Measurements from ENCODE around the gene CCN2. TPM values are rescaled to one million over a fixed set of nuclear protein-coding genes. Genes with fewer than 3 reads are reported as not detected.

CCN2 gene
- polyA plus RNA-seq, 2 of the 4 experiments (the other 2 are of a cell fraction): 32.0 to 103 TPM

- DNase-seq (ENCODE audit: low read depth in 1 of 2, low spot score in 1 of 2) (no peak), FAIRE-seq (no peak), ATAC-seq (no peak)
- TF ChIP-seq CBX2 (IDR thresholded peaks at IDR 0.05; ENCODE audit: borderline replicate concordance, low read depth): no peak
- no peak for TF ChIP-seq PBX3 (IDR thresholded peaks at IDR 0.05)
- TF ChIP-seq ATOH8 (CRISPR knock-in tag; IDR thresholded peaks at IDR 0.05; ENCODE audit: low read depth): no peak
- TF ChIP-seq RAD21 (conservative IDR thresholded peaks at IDR 0.05 in 1 of 2, IDR thresholded peaks at IDR 0.05 in 1 of 2): no peak
- TF ChIP-seq FOSB (CRISPR knock-in tag; IDR thresholded peaks at IDR 0.05): no peak
- CTCF ChIA-PET: no interaction called here
- Histone ChIP-seq H3K4me1 (peaks cover 53% of the 10 kb centered on the region), H3K27ac (peak overlapping the region; percentile 84 to 88), H3K9me3 (no peaks in the 10 kb centered on the region), H3K4me3 (no peak overlapping the region), H3K4me2 (peak overlapping the region; percentile 80)
- 23% methylated on average over 6 of the region's 6 CpGs for WGBS (ENCODE audit: missing lambda C conversion rate)
- POLR2A ChIA-PET: interaction anchor here (0.7 kb wide), 1 partner anchor 111 kb away, joined by 3 read pairs; no protein-coding TSS in a partner anchor
Measured at GRCh38 chr6:131955192-131955591, 4.0 kb upstream of the CCN2 start.

GRCh38 chr6:131954775-131955107 is 3.6 kb upstream of the CCN2 start:
- TF ChIP-seq MAX (IDR thresholded peaks at IDR 0.05) (peak; percentile 42; the same call in 1 of the 2 replicates), FOXS1 (CRISPR knock-in tag; IDR thresholded peaks at IDR 0.05) (no peak), CEBPB (IDR thresholded peaks at IDR 0.05) (peak in 1 of 2 experiments; percentile 53; a peak in 1 of 4 replicates), ZFP36 (IDR thresholded peaks at IDR 0.05; ENCODE audit: borderline replicate concordance, partially characterized antibody) (peak; percentile 70), KDM1A (IDR thresholded peaks at IDR 0.05; ENCODE audit: low read depth) (no peak), BCL3 (IDR thresholded peaks at IDR 0.05) (no peak), MAFK (IDR thresholded peaks at IDR 0.05; ENCODE audit: partially characterized antibody) (no peak), FOSL2 (IDR thresholded peaks at IDR 0.05) (no peak), FOSL2 (CRISPR knock-in tag; IDR thresholded peaks at IDR 0.05) (peak; percentile 64)
- Histone ChIP-seq H3K4me2 (peak overlapping the region; percentile 80), H3K4me3 (no peak overlapping the region), H3K4me1 (peaks cover 53% of the 10 kb centered on the region), H3K9me3 (no peaks in the 10 kb centered on the region), H3K27ac (peak overlapping the region; percentile 84 to 88)
- POLR2A ChIA-PET: interaction anchor here (0.7 kb wide), 1 partner anchor 111 kb away, joined by 3 read pairs; no protein-coding TSS in a partner anchor
- 0% methylated on average over 7 of the region's 7 CpGs for WGBS (ENCODE audit: missing lambda C conversion rate)
- FAIRE-seq (no peak), DNase-seq (ENCODE audit: low read depth in 1 of 2, low spot score in 1 of 2) (peak; percentile 70 to 94), ATAC-seq (peak; percentile 45 to 70; a peak in 4 of 6 replicates)
- CTCF ChIA-PET: interaction anchor here (0.8 kb wide), 1 partner anchor 106 kb away, joined by 3 read pairs; no protein-coding TSS in a partner anchor

GRCh38 chr6:131954059-131954774 is 3.0 kb upstream of the CCN2 start:
- no peak for FAIRE-seq
- WGBS (ENCODE audit: missing lambda C conversion rate): 8% methylated on average over 3 of the region's 3 CpGs
- DNase-seq (ENCODE audit: low read depth in 1 of 2, low spot score in 1 of 2): no peak
- H3K9me3 ChIP-seq: no peaks in the 10 kb centered on the region
- POLR2A ChIA-PET: interaction anchor here (0.7 kb wide), 1 partner anchor 112 kb away, joined by 3 read pairs; no protein-coding TSS in a partner anchor
- H3K4me1 ChIP-seq: peaks cover 57% of the 10 kb centered on the region
- peak overlapping the region; percentile 80 for H3K4me2 ChIP-seq
- CTCF ChIA-PET: interaction anchor here (0.8 kb wide), 1 partner anchor 107 kb away, joined by 3 read pairs; no protein-coding TSS in a partner anchor
- H3K4me3 ChIP-seq: no peak overlapping the region
- no peak for ATAC-seq
- peak overlapping the region; percentile 84 to 88 for H3K27ac ChIP-seq
- TF ChIP-seq RARB (CRISPR knock-in tag; IDR thresholded peaks at IDR 0.05): no peak
- peak; percentile 99 for TF ChIP-seq MAFK (IDR thresholded peaks at IDR 0.05; ENCODE audit: partially characterized antibody)
- TF ChIP-seq MAX (IDR thresholded peaks at IDR 0.05): no peak; the same call in 1 of the 2 replicates
- no peak for TF ChIP-seq POLR2A (IDR thresholded peaks at IDR 0.05; ENCODE audit: low read length)
- TF ChIP-seq HOXB13 (CRISPR knock-in tag; IDR thresholded peaks at IDR 0.05; ENCODE audit: low read depth): peak; percentile 54; the same call in 1 of the 2 replicates
- no peak for TF ChIP-seq RCOR1 (IDR thresholded peaks at IDR 0.05; ENCODE audit: low read depth, low read length)
- no peak for TF ChIP-seq CEBPB (IDR thresholded peaks at IDR 0.05)
- TF ChIP-seq RAD21 (conservative IDR thresholded peaks at IDR 0.05 in 1 of 2, IDR thresholded peaks at IDR 0.05 in 1 of 2): no peak
- TF ChIP-seq ZNF302 (CRISPR knock-in tag; IDR thresholded peaks at IDR 0.05): no peak
- TF ChIP-seq HES2 (IDR thresholded peaks at IDR 0.05): no peak
- TF ChIP-seq ZC3H11A (IDR thresholded peaks at IDR 0.05): no peak
- no peak for TF ChIP-seq SMC3 (IDR thresholded peaks at IDR 0.05)
- TF ChIP-seq ZFP36 (IDR thresholded peaks at IDR 0.05; ENCODE audit: borderline replicate concordance, partially characterized antibody): no peak
- TF ChIP-seq POLR2AphosphoS2 (conservative IDR thresholded peaks at IDR 0.05; ENCODE audit: low read length): no peak
- TF ChIP-seq NFE2L2 (conservative IDR thresholded peaks at IDR 0.05; ENCODE audit: low read length): peak; percentile 96
- TF ChIP-seq BHLHE40 (IDR thresholded peaks at IDR 0.05; ENCODE audit: low read depth, low read length): no peak
- TF ChIP-seq CHD2 (IDR thresholded peaks at IDR 0.05; ENCODE audit: low read length, partially characterized antibody): no peak
- TF ChIP-seq MAZ (IDR thresholded peaks at IDR 0.05; ENCODE audit: borderline replicate concordance, low read depth, low read length): no peak
- TF ChIP-seq USF2 (IDR thresholded peaks at IDR 0.05): no peak
- TF ChIP-seq CHD4 (IDR thresholded peaks at IDR 0.05; ENCODE audit: borderline replicate concordance): no peak

Measured in A549 (cell line).